HepG2 (cell line): ENCODE data around the gene SHISAL1.

ENCODE experiments used
- ELF1 ChIP-seq: sonication (generic); formaldehyde crosslinking; IDR thresholded peaks from 2 replicates; pipeline ENCODE4 v1.4.0; 2020; ENCODE audit warnings: missing genetic modification reagents
- MXI1 ChIP-seq: IDR thresholded peaks from 3 replicates; pipeline ENCODE4 v1.6.1; 2012; ENCODE audit warnings: low read depth, low read length, inconsistent platforms, borderline replicate concordance
- PHB2 ChIP-seq: fragments of 450-650 bp; IDR thresholded peaks from 2 replicates; pipeline ENCODE4 v1.6.1; 2018; ENCODE audit not compliant: partially characterized antibody
- POLR2A ChIP-seq, 2 experiments: IDR thresholded peaks; 2 replicates each; pipeline ENCODE4 v1.6.1; 2011; ENCODE audit warnings: low read depth in 2 of 2, low read length in 2 of 2, mild to moderate bottlenecking in 1 of 2, moderate library complexity in 1 of 2; ENCODE audit not compliant: insufficient read depth in 1 of 2
- SKI ChIP-seq: fragments of 450-650 bp; IDR thresholded peaks from one replicate; pipeline ENCODE4 v1.6.1; 2018; ENCODE audit warnings: mild to moderate bottlenecking; ENCODE audit not compliant: partially characterized antibody
- ZBTB2 ChIP-seq: sonication (generic); formaldehyde crosslinking; IDR thresholded peaks from 2 replicates; pipeline ENCODE4 v1.8.0; 2022; ENCODE audit warnings: low read depth, missing genetic modification reagents
- ZFP82 ChIP-seq: sonication (generic); formaldehyde crosslinking; IDR thresholded peaks from 2 replicates; pipeline ENCODE4 v1.5.1; 2020; ENCODE audit warnings: mild to moderate bottlenecking, missing genetic modification reagents, borderline replicate concordance
- ZNF263 ChIP-seq: sonication (generic); formaldehyde crosslinking; IDR thresholded peaks from 2 replicates; pipeline ENCODE4 v1.4.0; 2020; ENCODE audit warnings: missing genetic modification reagents
- ZNF33A ChIP-seq: sonication (generic); formaldehyde crosslinking; IDR thresholded peaks from 2 replicates; pipeline ENCODE4 v1.5.1; 2020; ENCODE audit warnings: missing genetic modification reagents, mild to moderate bottlenecking, moderate library complexity, borderline replicate concordance
- ZNF414 ChIP-seq: sonication (generic); formaldehyde crosslinking; IDR thresholded peaks from 2 replicates; pipeline ENCODE4 v1.5.0; 2020; ENCODE audit warnings: missing genetic modification reagents

- TF ChIP-seq SKI (no peak), POLR2A (IDR thresholded peaks at IDR 0.05; ENCODE audit: insufficient read depth in 1 of 2, low read depth in 2 of 2, low read length in 2 of 2) (no peak), ZNF414 (CRISPR knock-in tag) (no peak), PHB2 (no peak), ZBTB2 (CRISPR knock-in tag) (no peak), ZFP82 (CRISPR knock-in tag) (no peak), ZNF263 (CRISPR knock-in tag) (no peak), ZNF33A (CRISPR knock-in tag) (no peak), ELF1 (CRISPR knock-in tag) (no peak), MXI1 (no peak)
Observed at GRCh38 chr22:44286646-44287045, 26.1 kb downstream of the SHISAL1 start.
